ENCODE results near the gene HERC5.

DNA sequence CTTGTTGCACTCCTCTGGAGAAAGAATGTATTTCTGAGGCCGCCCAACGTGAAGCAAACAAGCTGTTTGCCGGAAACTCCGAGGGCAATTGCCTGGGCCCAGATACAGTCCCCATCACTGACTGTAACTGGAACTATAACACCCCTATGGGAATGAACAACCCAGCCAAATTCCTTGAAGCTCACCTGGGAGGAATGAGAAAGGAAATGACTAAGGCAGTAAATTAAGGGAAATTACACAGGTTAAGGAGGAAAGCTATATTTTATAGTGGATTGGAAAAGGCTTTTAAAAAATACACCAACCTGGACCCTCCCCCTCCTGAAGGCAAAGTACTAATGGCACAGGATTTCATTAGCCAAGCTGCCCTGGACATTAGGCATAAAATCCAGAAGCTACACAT is 11.7 kb upstream of the HERC5 start:
- TF ChIP-seq, protein P1, sequence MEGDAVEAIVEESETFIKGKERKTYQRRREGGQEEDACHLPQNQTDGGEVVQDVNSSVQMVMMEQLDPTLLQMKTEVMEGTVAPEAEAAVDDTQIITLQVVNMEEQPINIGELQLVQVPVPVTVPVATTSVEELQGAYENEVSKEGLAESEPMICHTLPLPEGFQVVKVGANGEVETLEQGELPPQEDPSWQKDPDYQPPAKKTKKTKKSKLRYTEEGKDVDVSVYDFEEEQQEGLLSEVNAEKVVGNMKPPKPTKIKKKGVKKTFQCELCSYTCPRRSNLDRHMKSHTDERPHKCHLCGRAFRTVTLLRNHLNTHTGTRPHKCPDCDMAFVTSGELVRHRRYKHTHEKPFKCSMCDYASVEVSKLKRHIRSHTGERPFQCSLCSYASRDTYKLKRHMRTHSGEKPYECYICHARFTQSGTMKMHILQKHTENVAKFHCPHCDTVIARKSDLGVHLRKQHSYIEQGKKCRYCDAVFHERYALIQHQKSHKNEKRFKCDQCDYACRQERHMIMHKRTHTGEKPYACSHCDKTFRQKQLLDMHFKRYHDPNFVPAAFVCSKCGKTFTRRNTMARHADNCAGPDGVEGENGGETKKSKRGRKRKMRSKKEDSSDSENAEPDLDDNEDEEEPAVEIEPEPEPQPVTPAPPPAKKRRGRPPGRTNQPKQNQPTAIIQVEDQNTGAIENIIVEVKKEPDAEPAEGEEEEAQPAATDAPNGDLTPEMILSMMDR (IDR thresholded peaks at IDR 0.05; ENCODE audit: insufficient read depth, low read length), result no peak
- TF ChIP-seq POLR2AphosphoS5 (IDR thresholded peaks at IDR 0.05; ENCODE audit: low read depth), result no peak
